OCI-LY3 (cell line): ENCODE data around the gene GPR89B.
"Not testable (repeated sequence)": the region's sequence is repeated elsewhere in the genome, so short reads cannot be mapped to it uniquely, and the experiment has no call there.

Experiments
- CTCF ChIP-seq: fragments of 200-600, 300-600 bp; sonication (generic); IDR thresholded peaks from 2 replicates; pipeline ENCODE4 v1.5.1; 2014; ENCODE audit warnings: antibody characterized with exemption, low read length, low read depth
- EZH2phosphoT487 ChIP-seq: fragments of 200-600 bp; shearing (Covaris generic); IDR thresholded peaks from 2 replicates; pipeline ENCODE4 v1.6.1; 2018; ENCODE audit warnings: antibody characterized with exemption, mixed run types, low read depth

- not testable (repeated sequence) for TF ChIP-seq EZH2phosphoT487, CTCF
Observed at GRCh38 chr1:148013177-148014144, 85.2 kb downstream of the GPR89B start.
